GDM1 (cell line): ENCODE results near the gene HPN.
"Not testable (repeated sequence)": the region's sequence is repeated elsewhere in the genome, so short reads cannot be mapped to it uniquely, and the experiment has no call there.

Experiments used
- DNase-seq: peaks from one replicate; lab custom pipeline; 2025; lab: John Stamatoyannopoulos, UW

The HPN gene

GRCh38 chr19:35009424-35010415 is 31.8 kb upstream of the HPN start:
- no peak for DNase-seq

GRCh38 chr19:35011091-35011689 is 30.3 kb upstream of the HPN start:
- DNase-seq = no peak

- DNase-seq = no peak
Observed at GRCh38 chr19:35011737-35012682, 29.5 kb upstream of the HPN start.

GRCh38 chr19:35013041-35013819 is 28.3 kb upstream of the HPN start:
- peak; percentile 20 for DNase-seq

- DNase-seq = peak; percentile 28
Observed at GRCh38 chr19:35013820-35014754, 27.4 kb upstream of the HPN start.

GRCh38 chr19:35014774-35015173 is 26.7 kb upstream of the HPN start:
- DNase-seq = not testable (repeated sequence)

GRCh38 chr19:35015270-35015953 is 26.1 kb upstream of the HPN start:
- no peak for DNase-seq

GRCh38 chr19:35015954-35016351 is 25.6 kb upstream of the HPN start:
- DNase-seq = no peak

- DNase-seq = no peak
Observed at GRCh38 chr19:35017507-35017906, 24.0 kb upstream of the HPN start.

- no peak for DNase-seq
Observed at GRCh38 chr19:35018379-35018778, 23.1 kb upstream of the HPN start.

GRCh38 chr19:35019144-35019543 is 22.4 kb upstream of the HPN start:
- no peak for DNase-seq

- no peak for DNase-seq
Observed at GRCh38 chr19:35021016-35021415, 20.5 kb upstream of the HPN start.

GRCh38 chr19:35021596-35021995 is 19.9 kb upstream of the HPN start:
- no peak for DNase-seq

GRCh38 chr19:35022460-35022859 is 19.1 kb upstream of the HPN start:
- DNase-seq = no peak

- DNase-seq = no peak
Observed at GRCh38 chr19:35023428-35023827, 18.1 kb upstream of the HPN start.

- no peak for DNase-seq
Observed at GRCh38 chr19:35024095-35024494, 17.4 kb upstream of the HPN start.

GRCh38 chr19:35025969-35026368 is 15.6 kb upstream of the HPN start:
- no peak for DNase-seq

GRCh38 chr19:35026418-35026817 is 15.1 kb upstream of the HPN start:
- DNase-seq = no peak

- DNase-seq = no peak
Observed at GRCh38 chr19:35027009-35027408, 14.5 kb upstream of the HPN start.
